IMR-90 (cell line): Measurements from ENCODE around the gene CTDP1. TPM values are rescaled to one million over a fixed set of nuclear protein-coding genes. Genes with fewer than 3 reads are reported as not detected.

Experiments used
- ATAC-seq: fragments of 200-7000 bp; cut with Tn5 transposase; 2 replicates; pipeline ENCODE4 v1.9.1; 2020; ENCODE audit warnings: low read depth, mild to moderate bottlenecking, moderate library complexity
- BruUV-seq: library from RNA; stranded (reverse); fragments of 400-500 nt; replicated peaks from 2 replicates; lab custom pipeline; 2021; lab: Mats Ljungman, UMichigan
- CTCF ChIA-PET: fragments of 300-600 bp; formaldehyde crosslinking; extraction: SDS; loops from one replicate; lab custom pipeline; 2021; ENCODE audit warnings: antibody characterized with exemption; lab: Yijun Ruan, JAX
- POLR2A ChIA-PET: fragments of 300-600 bp; sonication (Branson Sonifier 250); formaldehyde crosslinking; loops from one replicate; lab custom pipeline; 2022; ENCODE audit warnings: antibody characterized with exemption; ENCODE audit not compliant: unreplicated experiment; lab: Charles Lee
- DNase-seq: peaks from one replicate; pipeline ENCODE4 v3.0.0; 2013
- H2AFZ ChIP-seq: replicated peaks from 2 replicates; pipeline ENCODE3; 2013; ENCODE audit warnings: low read length, mild to moderate bottlenecking; ENCODE audit not compliant: poor library complexity
- H2AK5ac ChIP-seq: 2 replicates; pipeline ENCODE4 v1.6.1; 2013; ENCODE audit warnings: low read depth, low read length, inconsistent platforms
- H2AK9ac ChIP-seq: replicated peaks from 2 replicates; pipeline ENCODE3; 2013; ENCODE audit warnings: mild to moderate bottlenecking, low read depth, low read length, moderate library complexity; ENCODE audit not compliant: poor library complexity
- H2BK120ac ChIP-seq: 2 replicates; pipeline ENCODE4 v1.6.1; 2013; ENCODE audit warnings: low read depth, low read length, inconsistent platforms
- H2BK15ac ChIP-seq: 3 replicates; pipeline ENCODE4 v1.6.1; 2013; ENCODE audit warnings: low read depth, low read length, inconsistent platforms
- H2BK20ac ChIP-seq: 2 replicates; pipeline ENCODE4 v1.6.1; 2013; ENCODE audit warnings: low read depth, mild to moderate bottlenecking, inconsistent platforms, low read length, moderate library complexity
- H2BK5ac ChIP-seq: 2 replicates; pipeline ENCODE4 v1.6.1; 2013; ENCODE audit warnings: mild to moderate bottlenecking, low read depth, low read length, inconsistent platforms; ENCODE audit not compliant: poor library complexity, severe bottlenecking
- H3K14ac ChIP-seq: replicated peaks from 2 replicates; pipeline ENCODE4 v1.6.1; 2013; ENCODE audit warnings: low read depth, low read length, inconsistent platforms
- H3K18ac ChIP-seq: 2 replicates; pipeline ENCODE4 v1.6.1; 2013; ENCODE audit warnings: low read depth, low read length, control low read depth
- H3K23ac ChIP-seq: 2 replicates; pipeline ENCODE4 v1.6.1; 2013; ENCODE audit warnings: low read depth, low read length, inconsistent platforms
- H3K27ac ChIP-seq: 2 replicates; pipeline ENCODE4 v1.5.1; 2013; ENCODE audit warnings: mild to moderate bottlenecking, control low read depth, low read length; ENCODE audit not compliant: insufficient read depth
- H3K27me3 ChIP-seq: 2 replicates; pipeline ENCODE4 v1.6.1; 2013; ENCODE audit warnings: low read length; ENCODE audit not compliant: control insufficient read depth, insufficient read depth
- H3K36me3 ChIP-seq: 2 replicates; pipeline ENCODE4 v1.6.1; 2013; ENCODE audit warnings: low read length, mixed read lengths; ENCODE audit not compliant: control insufficient read depth, insufficient read depth
- H3K4ac ChIP-seq: 2 replicates; pipeline ENCODE4 v1.6.1; 2013; ENCODE audit warnings: low read depth, low read length, inconsistent platforms
- H3K4me1 ChIP-seq: 2 replicates; pipeline ENCODE4 v1.6.1; 2013; ENCODE audit warnings: low read length, mixed read lengths; ENCODE audit not compliant: control insufficient read depth, insufficient read depth
- H3K4me2 ChIP-seq: 2 replicates; pipeline ENCODE4 v1.6.1; 2013; ENCODE audit warnings: low read depth, mild to moderate bottlenecking, control low read depth, low read length, moderate library complexity
- H3K4me3 ChIP-seq: 2 replicates; pipeline ENCODE4 v1.5.1; 2013; ENCODE audit warnings: low read depth, mild to moderate bottlenecking, control low read depth, low read length, moderate library complexity; ENCODE audit not compliant: insufficient read depth
- H3K56ac ChIP-seq: 2 replicates; pipeline ENCODE4 v1.6.1; 2013; ENCODE audit warnings: low read length, inconsistent platforms; ENCODE audit not compliant: insufficient read depth; ENCODE audit errors: extremely low read depth
- H3K79me1 ChIP-seq, 2 experiments: 2 replicates each; pipeline ENCODE4 v1.6.1; 2013; ENCODE audit warnings: low read length in 2 of 2, inconsistent platforms in 1 of 2, low read depth in 1 of 2
- H3K9ac ChIP-seq: 2 replicates; pipeline ENCODE4 v1.6.1; 2013; ENCODE audit warnings: low read depth, low read length, control low read depth
- H3K9me1 ChIP-seq: 2 replicates; pipeline ENCODE4 v1.6.1; 2013; ENCODE audit warnings: low read length, inconsistent platforms; ENCODE audit not compliant: insufficient read depth
- H3K9me3 ChIP-seq: 2 replicates; pipeline ENCODE4 v1.6.1; 2013; ENCODE audit warnings: low read length; ENCODE audit not compliant: control insufficient read depth, insufficient read depth
- H4K20me1 ChIP-seq: 2 replicates; pipeline ENCODE4 v1.6.1; 2013; ENCODE audit warnings: low read length, inconsistent platforms; ENCODE audit not compliant: insufficient read depth
- H4K5ac ChIP-seq: 2 replicates; pipeline ENCODE4 v1.6.1; 2013; ENCODE audit warnings: mild to moderate bottlenecking, low read depth, low read length, control low read depth
- H4K8ac ChIP-seq, 2 experiments: 2 replicates each; pipeline ENCODE4 v1.6.1; 2013; ENCODE audit warnings: low read depth in 2 of 2, low read length in 2 of 2, control low read depth in 1 of 2, inconsistent platforms in 1 of 2
- H4K91ac ChIP-seq: 2 replicates; pipeline ENCODE4 v1.6.1; 2013; ENCODE audit warnings: low read depth, low read length, inconsistent platforms; ENCODE audit not compliant: insufficient read depth
- BHLHE40 ChIP-seq: fragments of 150-350 bp; IDR thresholded peaks from 2 replicates; pipeline ENCODE4 v1.6.1; 2016; ENCODE audit warnings: mild to moderate bottlenecking, low read depth, low read length
- CEBPB ChIP-seq: IDR thresholded peaks from 2 replicates; pipeline ENCODE4 v1.6.1; 2012; ENCODE audit warnings: low read depth, low read length, improper control_type of control experiment
- CHD1 ChIP-seq: IDR thresholded peaks from 2 replicates; pipeline ENCODE4 v1.6.1; 2012; ENCODE audit warnings: low read depth, low read length, improper control_type of control experiment
- CTCF ChIP-seq: conservative IDR thresholded peaks from 2 replicates; pipeline ENCODE4 v1.5.1; 2012; ENCODE audit warnings: mild to moderate bottlenecking, low read depth, low read length, improper control_type of control experiment
- FOS ChIP-seq: fragments of 150-350 bp; IDR thresholded peaks from 2 replicates; pipeline ENCODE4 v1.6.1; 2016; ENCODE audit warnings: low read depth, low read length
- MAFK ChIP-seq: IDR thresholded peaks from 2 replicates; pipeline ENCODE4 v1.6.1; 2012; ENCODE audit warnings: low read depth, low read length, improper control_type of control experiment
- MXI1 ChIP-seq: IDR thresholded peaks from 2 replicates; pipeline ENCODE4 v1.6.1; 2012; ENCODE audit warnings: low read depth, mild to moderate bottlenecking, low read length, moderate library complexity, borderline replicate concordance
- NFE2L2 ChIP-seq: fragments of 150-350 bp; IDR thresholded peaks from 2 replicates; pipeline ENCODE4 v1.6.1; 2016; ENCODE audit warnings: low read depth, mild to moderate bottlenecking, low read length
- POLR2A ChIP-seq: IDR thresholded peaks from 2 replicates; pipeline ENCODE4 v1.6.1; 2012; ENCODE audit warnings: mild to moderate bottlenecking, low read depth, low read length
- RAD21 ChIP-seq: IDR thresholded peaks from 2 replicates; pipeline ENCODE4 v1.6.1; 2012; ENCODE audit warnings: low read length, improper control_type of control experiment
- RCOR1 ChIP-seq: IDR thresholded peaks from 2 replicates; pipeline ENCODE4 v1.6.1; 2012; ENCODE audit warnings: mild to moderate bottlenecking, low read length, improper control_type of control experiment; ENCODE audit not compliant: insufficient replicate concordance
- RFX5 ChIP-seq: IDR thresholded peaks from 2 replicates; pipeline ENCODE4 v1.8.0; 2012; ENCODE audit warnings: low read depth, mild to moderate bottlenecking, low read length, moderate library complexity
- WGBS, 2 experiments: methylation state at CpG; one replicate each; pipeline versions ENCODE4 v1.1.5 to v1.1.7; 2013; ENCODE audit warnings: missing lambda C conversion rate in 2 of 2; ENCODE audit not compliant: insufficient read length in 1 of 2; ENCODE audit errors: extremely low coverage in 2 of 2; 5-methylcytosine and 5-hydroxymethylcytosine counted together
- dilution Hi-C: fragments of 300-500 bp; cut with HindIII; formaldehyde crosslinking; loops from one replicate; pipeline ENCODE4 v1.14.3; 2018; ENCODE audit warnings: low sequenced_read_pairs; ENCODE audit not compliant: unreplicated experiment
- in situ Hi-C: fragments of 300-500 bp; cut with MboI; formaldehyde crosslinking; loops from 3 replicates; pipeline ENCODE4 v1.14.3; 2019; ENCODE audit warnings: low sequenced_read_pairs, inconsistent platforms, mixed read lengths
- intact Hi-C: fragments of 100-400 bp; cut with micrococcal nuclease; formaldehyde crosslinking; loops from 2 replicates; pipeline ENCODE4 v1.10.0; 2022
- polyA plus RNA-seq, 3 experiments: library from polyadenylated mRNA; depleted of rRNA; stranded (reverse); fragments of >200 nt; gene quantifications; 2 replicates each; pipeline ENCODE4 v1.2.3, GENCODE V29; 2012; ENCODE audit warnings: low replicate concordance in 1 of 3
- total RNA-seq: library from RNA; depleted of rRNA; stranded (reverse); fragments of >200 nt; gene quantifications from 2 replicates; pipeline ENCODE4 v1.2.3, GENCODE V29; 2012

Gene CTDP1
- total and polyA plus RNA-seq, 2 of the 4 experiments (the other 2 are of a cell fraction), result 13.4 to 17.6 TPM

GRCh38 chr18:79681484-79682387 is 2.1 kb downstream of the CTDP1 start:
- H2BK15ac ChIP-seq, result no peak overlapping the region
- dilution Hi-C loops (no loop called here), in situ Hi-C loops (no loop called here), intact Hi-C loops (no loop called here)
- no peak overlapping the region for H2BK20ac ChIP-seq
- no TSS peak for BruUV-seq
- peaks cover 28% of the 10 kb centered on the region for H3K9me1 ChIP-seq
- H4K91ac ChIP-seq, result no peak overlapping the region
- H4K5ac ChIP-seq, result no peak overlapping the region
- H3K4me1 ChIP-seq, result peaks cover 9% of the 10 kb centered on the region
- no peak overlapping the region for H3K4me3 ChIP-seq
- H2BK120ac ChIP-seq, result no peak overlapping the region
- H4K20me1 ChIP-seq, result peaks cover 53% of the 10 kb centered on the region
- H3K79me1 ChIP-seq, result peaks cover 19 to 76% of the 10 kb centered on the region in 2 experiments
- H3K14ac ChIP-seq, result no peak overlapping the region
- H3K36me3 ChIP-seq, result peaks cover 2% of the 10 kb centered on the region; the same call in 1 of the 2 replicates
- H3K4me2 ChIP-seq, result no peak overlapping the region
- ChIA-PET CTCF (no interaction called here), POLR2A (no interaction called here)
- no peak overlapping the region for H4K8ac ChIP-seq
- H3K27ac ChIP-seq, result no peak overlapping the region
- no peaks in the 10 kb centered on the region for H3K27me3 ChIP-seq
- DNase-seq (no peak), ATAC-seq (no peak)
- no peak overlapping the region for H3K23ac ChIP-seq
- no peaks in the 10 kb centered on the region for H3K9me3 ChIP-seq
- no peak overlapping the region for H3K4ac ChIP-seq
- H2AFZ ChIP-seq, result no peak overlapping the region
- TF ChIP-seq FOS (no peak), RAD21 (no peak), MAFK (no peak), NFE2L2 (no peak), MXI1 (no peak), RFX5 (no peak), RCOR1 (no peak), CEBPB (no peak), CHD1 (no peak), POLR2A (no peak), BHLHE40 (no peak), CTCF (no peak)
- no peak overlapping the region for H3K56ac ChIP-seq
- H3K9ac ChIP-seq, result no peak overlapping the region
- no peak overlapping the region for H3K18ac ChIP-seq
- WGBS, 2 experiments, result 93% methylated on average over 9 of the region's 21 CpGs; no CpG with 5 or more reads in 1 of the 2 experiments
- H2BK5ac ChIP-seq, result no peak overlapping the region
- H2AK5ac ChIP-seq, result no peak overlapping the region
- no peak overlapping the region for H2AK9ac ChIP-seq
